Pancreas (tissue), 10 donors: ENCODE data around the gene HDAC4. TPM values are rescaled to one million over a fixed set of nuclear protein-coding genes. Genes with fewer than 3 reads are reported as not detected.
A peak's percentile ranks its signal among the peaks of the same experiment; 100 is the strongest.

Experiments
- ATAC-seq, 4 donors: fragments of 200-7000 bp; cut with Tn5 transposase; one replicate each; pipeline versions ENCODE4 v1.8.0 to v1.9.1; 2020; ENCODE audit warnings: mild to moderate bottlenecking in 4 of 4, moderate library complexity in 4 of 4
- DNase-seq, 6 donors: peaks; one replicate each; pipeline ENCODE4 v3.0.0-alpha.2; 2020
- FAIRE-seq: peaks from 2 replicates; lab custom pipeline; 2012; peaks lifted over from hg19 to GRCh38; lab: Jason Lieb, UNC
- H3K27ac ChIP-seq, 4 donors: fragments of 200-600 bp; sonication (generic); 1 replicate in 3 of 4; 2 replicates in 1 of 4; pipeline versions ENCODE4 v1.5.0 to v1.8.0; 2020
- H3K27me3 ChIP-seq, 4 donors: fragments of 200-600 bp; one replicate each; pipeline ENCODE4 v1.8.0; 2021
- H3K36me3 ChIP-seq, 3 donors: fragments of 200-600 bp; sonication (generic) in 1 of 3; one replicate each; pipeline versions ENCODE4 v1.5.0 to v1.8.0; 2020 to 2021
- H3K4me1 ChIP-seq, 3 donors: fragments of 200-600 bp; one replicate each; pipeline ENCODE4 v1.8.0; 2021
- H3K4me3 ChIP-seq, 4 donors: fragments of 200-600 bp; sonication (generic) in 2 of 4; one replicate each; pipeline versions ENCODE4 v1.5.0 to v1.8.0; 2020 to 2021
- H3K9me3 ChIP-seq, 4 donors: fragments of 200-600 bp; one replicate each; pipeline ENCODE4 v1.8.0; 2021
- WGBS, 2 donors: extraction: QIAGEN DNeasy Blood & Tissue Kit; methylation state at CpG; one replicate each; pipeline ENCODE4 v1.1.7; 2013; 5-methylcytosine and 5-hydroxymethylcytosine counted together
- intact Hi-C, 3 donors: fragments of 100-400 bp; cut with DNase I; formaldehyde crosslinking; loops; one replicate each; pipeline versions ENCODE4 v1.11.1 to v1.14.2; 2022
- polyA plus RNA-seq, 2 donors: library from polyadenylated mRNA; stranded (reverse); fragments of 200-250 nt; gene quantifications; one replicate each; pipeline ENCODE4 v1.2.3, GENCODE V29; 2013
- total RNA-seq, 6 donors: library from RNA; stranded (reverse); fragmentation: NEBNext Ultra II Directional in 4 of 6; extraction: Animal tissue kit (Norgen Biotek cat#: 25700) in 4 of 6; gene quantifications; one replicate each; pipeline versions ENCODE4 v1.2.1 to v1.2.4, GENCODE V29; 2021 to 2023
- TF ChIP-seq, protein P1 (sequence below), 4 donors: fragments of 200-600 bp; sonication (generic) in 3 of 4; IDR thresholded peaks; one replicate each; pipeline versions ENCODE4 v1.5.0 to v1.8.0; 2021; ENCODE audit warnings: antibody characterized with exemption in 4 of 4
- donor health status: healthy with polysubstance abuse.
- donor health status: DM: no; HTN: no; CAD: no; lungs with moderate emphysema.
- donor health status: DM: no; HTN: no; CAD: no.
- donor health status: control.
- donor health status: control.
- donor health status: Bipolar disorder and iron deficiency.
- donor health status: DM: yes; HTN: yes; CAD: no.
- donor health status: DM: no; HTN: no; CAD: no.
- donor health status: DM: no; HTN: no; CAD: no.
- donor health status: DM: yes; HTN: yes; CAD: no.

HDAC4 gene
- total and polyA plus RNA-seq, 8 donors = 8.2 to 31.8 (median 16.6) TPM

DNA sequence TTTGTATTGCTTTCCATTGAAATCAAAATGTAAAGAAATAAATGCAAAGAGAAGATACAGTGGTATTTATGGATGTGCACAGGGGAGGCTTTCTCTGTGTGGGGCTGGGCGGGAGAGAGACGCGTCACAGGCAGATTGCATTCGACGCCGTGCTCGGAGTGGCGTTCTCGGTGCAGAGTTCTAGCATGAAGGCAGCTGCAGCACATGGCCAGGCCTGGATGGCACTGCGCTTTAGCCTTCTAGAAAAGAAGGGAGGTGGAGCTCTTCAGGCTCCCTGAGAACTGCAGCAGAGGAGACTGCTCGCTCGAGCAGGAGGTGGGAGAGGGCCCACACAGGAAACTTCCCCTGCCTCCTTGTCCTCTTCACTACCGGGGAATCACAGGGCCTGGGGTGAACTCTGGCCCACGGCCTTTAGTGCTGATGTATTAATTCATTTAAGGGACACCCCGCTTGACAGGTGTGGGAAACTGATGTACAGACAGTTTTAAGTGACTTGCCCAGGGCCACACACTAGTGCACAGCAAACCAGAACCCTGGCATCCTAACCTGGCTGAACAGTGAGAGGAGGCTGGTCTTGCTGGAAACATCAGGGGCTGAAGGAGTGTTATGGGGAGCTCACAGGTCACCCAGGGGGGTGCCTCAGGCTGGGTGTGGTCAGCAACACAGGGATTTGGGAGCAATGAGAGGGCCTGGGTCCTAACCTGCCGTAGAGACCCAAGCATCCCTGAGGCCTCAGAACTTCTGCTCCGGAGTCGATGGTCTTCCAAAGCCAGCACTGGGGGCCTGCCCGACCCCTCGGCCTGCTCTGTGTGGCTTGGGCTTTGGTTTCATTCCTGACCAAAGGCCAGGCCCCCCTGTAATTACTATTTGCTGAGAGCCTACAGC is 199.9 kb downstream of the HDAC4 start:
- no peak for FAIRE-seq
- Histone ChIP-seq H3K27ac (peak overlapping the region in 3 of 4 donors; percentile 3 to 37 (median 31)), H3K9me3 (no peaks in the 10 kb centered on the region), H3K4me1 (no peaks in the 10 kb centered on the region), H3K4me3 (no peak overlapping the region), H3K27me3 (no peaks in the 10 kb centered on the region), H3K36me3 (no peaks in the 10 kb centered on the region)
- no peak for ATAC-seq
- 91 to 94% methylated on average over 20 of the region's 20 CpGs for WGBS, 2 donors
- intact Hi-C loops = no loop called here
- DNase-seq = peak in 1 of 6 donors; percentile 48
- TF ChIP-seq, protein P1, sequence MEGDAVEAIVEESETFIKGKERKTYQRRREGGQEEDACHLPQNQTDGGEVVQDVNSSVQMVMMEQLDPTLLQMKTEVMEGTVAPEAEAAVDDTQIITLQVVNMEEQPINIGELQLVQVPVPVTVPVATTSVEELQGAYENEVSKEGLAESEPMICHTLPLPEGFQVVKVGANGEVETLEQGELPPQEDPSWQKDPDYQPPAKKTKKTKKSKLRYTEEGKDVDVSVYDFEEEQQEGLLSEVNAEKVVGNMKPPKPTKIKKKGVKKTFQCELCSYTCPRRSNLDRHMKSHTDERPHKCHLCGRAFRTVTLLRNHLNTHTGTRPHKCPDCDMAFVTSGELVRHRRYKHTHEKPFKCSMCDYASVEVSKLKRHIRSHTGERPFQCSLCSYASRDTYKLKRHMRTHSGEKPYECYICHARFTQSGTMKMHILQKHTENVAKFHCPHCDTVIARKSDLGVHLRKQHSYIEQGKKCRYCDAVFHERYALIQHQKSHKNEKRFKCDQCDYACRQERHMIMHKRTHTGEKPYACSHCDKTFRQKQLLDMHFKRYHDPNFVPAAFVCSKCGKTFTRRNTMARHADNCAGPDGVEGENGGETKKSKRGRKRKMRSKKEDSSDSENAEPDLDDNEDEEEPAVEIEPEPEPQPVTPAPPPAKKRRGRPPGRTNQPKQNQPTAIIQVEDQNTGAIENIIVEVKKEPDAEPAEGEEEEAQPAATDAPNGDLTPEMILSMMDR (IDR thresholded peaks at IDR 0.05) = no peak

DNA sequence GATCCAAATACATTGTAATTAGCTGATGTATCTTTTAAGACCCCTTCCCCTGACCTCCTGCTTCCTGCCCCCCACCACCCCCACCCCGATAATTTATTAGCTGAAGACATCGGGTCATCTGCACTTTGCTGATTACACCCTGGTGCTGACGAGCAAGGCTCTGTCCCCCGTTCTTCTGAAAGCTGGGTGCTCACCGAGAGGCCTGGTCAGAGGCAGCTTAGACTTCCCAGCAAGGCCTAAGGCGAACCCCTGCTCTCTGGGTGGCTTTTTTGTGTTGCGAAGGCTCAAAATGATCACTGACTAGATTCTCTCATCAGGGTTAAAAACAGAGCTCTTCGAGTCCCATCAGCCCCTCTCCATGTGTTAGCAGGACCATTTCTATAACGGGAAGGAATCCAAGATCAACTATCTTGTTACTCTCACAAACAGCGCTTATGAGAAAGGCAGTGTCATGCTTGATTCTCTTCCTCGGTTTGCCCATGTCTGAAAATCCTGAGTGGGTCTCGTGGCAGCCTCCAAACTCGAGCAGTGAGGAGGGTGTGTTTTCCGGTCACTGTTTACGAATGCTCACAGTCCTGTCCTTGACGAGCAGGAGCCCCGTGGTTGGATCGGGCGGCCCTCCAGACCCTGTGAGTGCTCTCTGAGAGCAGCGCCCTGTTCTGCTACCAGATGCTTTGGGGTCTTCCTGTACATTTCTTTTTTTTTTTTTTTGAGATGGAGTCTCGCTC is 201.6 kb downstream of the HDAC4 start:
- Histone ChIP-seq H3K4me1 (no peaks in the 10 kb centered on the region), H3K27ac (no peak overlapping the region), H3K27me3 (no peaks in the 10 kb centered on the region), H3K9me3 (no peaks in the 10 kb centered on the region), H3K4me3 (no peak overlapping the region), H3K36me3 (no peaks in the 10 kb centered on the region)
- intact Hi-C loops = no loop called here
- ATAC-seq = no peak
- WGBS, 2 donors = 82 to 83% methylated on average over 21 of the region's 21 CpGs
- FAIRE-seq = no peak
- TF ChIP-seq, protein P1 (IDR thresholded peaks at IDR 0.05) = no peak
- peak in 1 of 6 donors; percentile 35 for DNase-seq

GRCh38 chr2:239198221-239198620 is 202.6 kb downstream of the HDAC4 start:
- DNase-seq = peak in 1 of 6 donors; percentile 41
- H3K27me3 ChIP-seq = no peaks in the 10 kb centered on the region
- no peaks in the 10 kb centered on the region for H3K4me1 ChIP-seq
- no peak for FAIRE-seq
- no peak for ATAC-seq
- H3K9me3 ChIP-seq = no peaks in the 10 kb centered on the region
- H3K4me3 ChIP-seq = no peak overlapping the region
- H3K36me3 ChIP-seq = no peaks in the 10 kb centered on the region
- no peak overlapping the region for H3K27ac ChIP-seq
- TF ChIP-seq, protein P1 (IDR thresholded peaks at IDR 0.05) = no peak
- intact Hi-C loops = no loop called here
- 91 to 94% methylated on average over 8 of the region's 8 CpGs for WGBS, 2 donors

- ATAC-seq (no peak), FAIRE-seq (no peak), DNase-seq (peak in 2 of 6 donors; percentile 10 to 47)
- Histone ChIP-seq H3K9me3 (no peaks in the 10 kb centered on the region), H3K4me3 (no peak overlapping the region), H3K27ac (no peak overlapping the region), H3K4me1 (no peaks in the 10 kb centered on the region), H3K36me3 (no peaks in the 10 kb centered on the region), H3K27me3 (no peaks in the 10 kb centered on the region)
- 91 to 98% methylated on average over 19 of the region's 19 CpGs for WGBS, 2 donors
- intact Hi-C loops = no loop called here
- TF ChIP-seq, protein P1 (IDR thresholded peaks at IDR 0.05) = no peak
Observed at GRCh38 chr2:239197146-239197545, 203.7 kb downstream of the HDAC4 start.
